Measurements from ENCODE around the gene ANKS1A. TPM values are rescaled to one million over a fixed set of nuclear protein-coding genes. Genes with fewer than 3 reads are reported as not detected.

Gene ANKS1A
- total RNA-seq, 2 experiments from 2014 or later, result 6.4 to 6.5 TPM

GRCh38 chr6:35057449-35058357, 168.6 kb downstream of the ANKS1A start:
- DNase-seq, result no peak
- no peaks in the 10 kb centered on the region for H3K9me3 Mint-ChIP-seq
- no peaks in the 10 kb centered on the region for H3K36me3 Mint-ChIP-seq
- no peak overlapping the region for H3K4me3 Mint-ChIP-seq
- H3K4me1 Mint-ChIP-seq, result peaks cover 6% of the 10 kb centered on the region
- H3K27me3 Mint-ChIP-seq, result no peaks in the 10 kb centered on the region
- H3K27ac Mint-ChIP-seq, result no peak overlapping the region

GRCh38 chr6:35058358-35058675, 169.3 kb downstream of the ANKS1A start:
- Mint-ChIP-seq H3K9me3 (no peaks in the 10 kb centered on the region), H3K4me1 (peaks cover 6% of the 10 kb centered on the region), H3K4me3 (no peak overlapping the region), H3K27me3 (no peaks in the 10 kb centered on the region), H3K36me3 (no peaks in the 10 kb centered on the region), H3K27ac (no peak overlapping the region)
- no peak for DNase-seq

- DNase-seq, result no peak
- Mint-ChIP-seq H3K4me1 (peaks cover 6% of the 10 kb centered on the region), H3K9me3 (no peaks in the 10 kb centered on the region), H3K27me3 (no peaks in the 10 kb centered on the region), H3K4me3 (no peak overlapping the region), H3K36me3 (no peaks in the 10 kb centered on the region), H3K27ac (no peak overlapping the region)
Measured at GRCh38 chr6:35058865-35059522, 169.9 kb downstream of the ANKS1A start.

GRCh38 chr6:35059596-35060345, 170.7 kb downstream of the ANKS1A start:
- Mint-ChIP-seq H3K27ac (no peak overlapping the region), H3K27me3 (no peaks in the 10 kb centered on the region), H3K36me3 (no peaks in the 10 kb centered on the region), H3K4me3 (no peak overlapping the region), H3K4me1 (peaks cover 6% of the 10 kb centered on the region), H3K9me3 (no peaks in the 10 kb centered on the region)
- DNase-seq, result no peak

- no peaks in the 10 kb centered on the region for H3K36me3 Mint-ChIP-seq
- no peaks in the 10 kb centered on the region for H3K27me3 Mint-ChIP-seq
- H3K9me3 Mint-ChIP-seq, result no peaks in the 10 kb centered on the region
- peaks cover 6% of the 10 kb centered on the region for H3K4me1 Mint-ChIP-seq
- no peak for DNase-seq
- H3K4me3 Mint-ChIP-seq, result no peak overlapping the region
- H3K27ac Mint-ChIP-seq, result no peak overlapping the region
Measured at GRCh38 chr6:35061102-35061615, 172.1 kb downstream of the ANKS1A start.

GRCh38 chr6:35061651-35062410, 172.8 kb downstream of the ANKS1A start:
- H3K27ac Mint-ChIP-seq, result no peak overlapping the region
- peaks cover 6% of the 10 kb centered on the region for H3K4me1 Mint-ChIP-seq
- no peak for DNase-seq
- no peaks in the 10 kb centered on the region for H3K27me3 Mint-ChIP-seq
- H3K4me3 Mint-ChIP-seq, result no peak overlapping the region
- no peaks in the 10 kb centered on the region for H3K36me3 Mint-ChIP-seq
- H3K9me3 Mint-ChIP-seq, result no peaks in the 10 kb centered on the region

- H3K4me3 Mint-ChIP-seq, result no peak overlapping the region
- no peaks in the 10 kb centered on the region for H3K9me3 Mint-ChIP-seq
- no peak for DNase-seq
- no peaks in the 10 kb centered on the region for H3K27me3 Mint-ChIP-seq
- H3K4me1 Mint-ChIP-seq, result peaks cover 6% of the 10 kb centered on the region
- H3K27ac Mint-ChIP-seq, result no peak overlapping the region
- no peaks in the 10 kb centered on the region for H3K36me3 Mint-ChIP-seq
Measured at GRCh38 chr6:35062676-35063574, 173.9 kb downstream of the ANKS1A start.

- H3K4me3 Mint-ChIP-seq, result no peak overlapping the region
- no peak overlapping the region for H3K27ac Mint-ChIP-seq
Measured at GRCh38 chr6:35063701-35064280, 174.7 kb downstream of the ANKS1A start.

GRCh38 chr6:35064290-35064689, 175.2 kb downstream of the ANKS1A start:
- DNase-seq, result no peak
- H3K27ac Mint-ChIP-seq, result no peak overlapping the region
- no peaks in the 10 kb centered on the region for H3K36me3 Mint-ChIP-seq

More at GRCh38 chr6:35063701-35064280, 174.7 kb downstream of the ANKS1A start:
- DNase-seq, result no peak
- Mint-ChIP-seq H3K36me3 (no peaks in the 10 kb centered on the region), H3K4me1 (peaks cover 2% of the 10 kb centered on the region), H3K27me3 (no peaks in the 10 kb centered on the region), H3K9me3 (no peaks in the 10 kb centered on the region)

GRCh38 chr6:35064757-35065440, 175.8 kb downstream of the ANKS1A start:
- no peaks in the 10 kb centered on the region for H3K9me3 Mint-ChIP-seq
- DNase-seq, result no peak
- no peaks in the 10 kb centered on the region for H3K4me1 Mint-ChIP-seq
- H3K4me3 Mint-ChIP-seq, result no peak overlapping the region
- no peak overlapping the region for H3K27ac Mint-ChIP-seq
- no peaks in the 10 kb centered on the region for H3K27me3 Mint-ChIP-seq
- H3K36me3 Mint-ChIP-seq, result no peaks in the 10 kb centered on the region

More at GRCh38 chr6:35064290-35064689, 175.2 kb downstream of the ANKS1A start:
- no peaks in the 10 kb centered on the region for H3K4me1 Mint-ChIP-seq
- H3K27me3 Mint-ChIP-seq, result no peaks in the 10 kb centered on the region
- H3K4me3 Mint-ChIP-seq, result no peak overlapping the region
- no peaks in the 10 kb centered on the region for H3K9me3 Mint-ChIP-seq

- Mint-ChIP-seq H3K4me3 (no peak overlapping the region), H3K4me1 (no peaks in the 10 kb centered on the region), H3K27me3 (no peaks in the 10 kb centered on the region), H3K36me3 (no peaks in the 10 kb centered on the region), H3K9me3 (no peaks in the 10 kb centered on the region), H3K27ac (no peak overlapping the region)
- no peak for DNase-seq
Measured at GRCh38 chr6:35065441-35065800, 176.4 kb downstream of the ANKS1A start.

- DNase-seq, result no peak
- Mint-ChIP-seq H3K27me3 (no peaks in the 10 kb centered on the region), H3K9me3 (no peaks in the 10 kb centered on the region), H3K27ac (no peak overlapping the region), H3K4me1 (no peaks in the 10 kb centered on the region), H3K4me3 (no peak overlapping the region), H3K36me3 (no peaks in the 10 kb centered on the region)
Measured at GRCh38 chr6:35065870-35066269, 176.8 kb downstream of the ANKS1A start.

- H3K27ac Mint-ChIP-seq, result no peak overlapping the region
- H3K27me3 Mint-ChIP-seq, result no peaks in the 10 kb centered on the region
- H3K4me1 Mint-ChIP-seq, result no peaks in the 10 kb centered on the region
- DNase-seq, result no peak
- H3K36me3 Mint-ChIP-seq, result no peaks in the 10 kb centered on the region
- no peaks in the 10 kb centered on the region for H3K9me3 Mint-ChIP-seq
- H3K4me3 Mint-ChIP-seq, result no peak overlapping the region
Measured at GRCh38 chr6:35067234-35067633, 178.2 kb downstream of the ANKS1A start.
